H54 (cell line): ENCODE data around the gene NR1I3.

ENCODE experiments used
- DNase-seq: peaks from one replicate; pipeline ENCODE4 v3.0.0; 2011; ENCODE audit warnings: low spot score, mixed read lengths; ENCODE audit not compliant: insufficient read length
- FAIRE-seq: peaks from 3 replicates; lab custom pipeline; 2011; peaks lifted over from hg19 to GRCh38; lab: Jason Lieb, UNC
- POLR2A ChIP-seq: IDR thresholded peaks from 2 replicates; pipeline ENCODE4 v1.6.1; 2011; ENCODE audit warnings: low read depth, mild to moderate bottlenecking, low read length

NR1I3 gene

GRCh38 chr1:161218301-161219077 lies 19.5 kb downstream of the NR1I3 start:
- FAIRE-seq (no peak), DNase-seq (no peak)
- no peak for TF ChIP-seq POLR2A

GRCh38 chr1:161217831-161218230 lies 20.2 kb downstream of the NR1I3 start:
- TF ChIP-seq POLR2A: no peak
- no peak for FAIRE-seq
- no peak for DNase-seq

GRCh38 chr1:161216945-161217712 lies 20.9 kb downstream of the NR1I3 start:
- no peak for TF ChIP-seq POLR2A
- DNase-seq (no peak), FAIRE-seq (no peak)

- DNase-seq (no peak), FAIRE-seq (no peak)
- no peak for TF ChIP-seq POLR2A
Observed at GRCh38 chr1:161215076-161215475, 22.9 kb downstream of the NR1I3 start, which contains the start of gene FCER1G. TSS of gene FCER1G (plus strand) at chr1:161215295. CDS start at chr1:161215322, 27 bp downstream.

GRCh38 chr1:161214369-161214768 lies 23.6 kb downstream of the NR1I3 start:
- DNase-seq: no peak
- no peak for FAIRE-seq
- TF ChIP-seq POLR2A: no peak

- DNase-seq (peak; percentile 61), FAIRE-seq (no peak)
- no peak for TF ChIP-seq POLR2A
Observed at GRCh38 chr1:161209790-161210409, 28.1 kb downstream of the NR1I3 start.

GRCh38 chr1:161207173-161207572 lies 30.8 kb downstream of the NR1I3 start:
- TF ChIP-seq POLR2A: no peak
- FAIRE-seq: no peak

GRCh38 chr1:161206411-161207140 lies 31.4 kb downstream of the NR1I3 start:
- no peak for TF ChIP-seq POLR2A
- FAIRE-seq (no peak), DNase-seq (no peak)

More at GRCh38 chr1:161207173-161207572, 30.8 kb downstream of the NR1I3 start:
- no peak for DNase-seq

- FAIRE-seq (peak; percentile 58), DNase-seq (peak; percentile 86)
- TF ChIP-seq POLR2A: peak; percentile 73; the same call in 1 of the 2 replicates
Observed at GRCh38 chr1:161201836-161202712, 35.9 kb downstream of the NR1I3 start, which contains the start of gene NDUFS2. TSS of gene NDUFS2 (plus strand) at chr1:161202367. CDS start at chr1:161202386, 19 bp downstream.

GRCh38 chr1:161200992-161201835 lies 36.8 kb downstream of the NR1I3 start:
- DNase-seq (no peak), FAIRE-seq (no peak)
- no peak for TF ChIP-seq POLR2A

- DNase-seq: no peak
- TF ChIP-seq POLR2A: no peak
- no peak for FAIRE-seq
Observed at GRCh38 chr1:161200421-161200991, 37.5 kb downstream of the NR1I3 start.

GRCh38 chr1:161199506-161200139 lies 38.4 kb downstream of the NR1I3 start:
- no peak for TF ChIP-seq POLR2A
- no peak for FAIRE-seq
- no peak for DNase-seq
